ENCODE results near the gene RAB26.
"Not testable (repeated sequence)": the region's sequence is repeated elsewhere in the genome, so short reads cannot be mapped to it uniquely, and the experiment has no call there.

RAB26 gene

GRCh38 chr16:2147981-2148671, at the start of gene RAB26:
Gene RAB26 (plus strand): TSS chr16:2148625. CDS start chr16:2148784, 159 bp downstream.
- no peak for DNase-seq (ENCODE audit: low read depth)

GRCh38 chr16:2101581-2101980, 46.8 kb upstream of the RAB26 start:
- not testable (repeated sequence) for DNase-seq (ENCODE audit: low read depth)

GRCh38 chr16:2102471-2102870, 46.0 kb upstream of the RAB26 start:
- DNase-seq (ENCODE audit: low read depth): no peak

- not testable (repeated sequence) for DNase-seq (ENCODE audit: low read depth)
Measured at GRCh38 chr16:2104464-2104863, 44.0 kb upstream of the RAB26 start.

- not testable (repeated sequence) for DNase-seq (ENCODE audit: low read depth)
Measured at GRCh38 chr16:2105291-2105690, 43.1 kb upstream of the RAB26 start.

- not testable (repeated sequence) for DNase-seq (ENCODE audit: low read depth)
Measured at GRCh38 chr16:2105769-2106168, 42.7 kb upstream of the RAB26 start.

GRCh38 chr16:2106211-2106610, 42.2 kb upstream of the RAB26 start:
- DNase-seq (ENCODE audit: low read depth): not testable (repeated sequence)

GRCh38 chr16:2107121-2107790, 41.2 kb upstream of the RAB26 start:
- DNase-seq (ENCODE audit: low read depth): peak; percentile 28

GRCh38 chr16:2107791-2108125, 40.7 kb upstream of the RAB26 start:
- not testable (repeated sequence) for DNase-seq (ENCODE audit: low read depth)

- DNase-seq (ENCODE audit: low read depth): not testable (repeated sequence)
Measured at GRCh38 chr16:2108446-2109270, 39.8 kb upstream of the RAB26 start.

- not testable (repeated sequence) for DNase-seq (ENCODE audit: low read depth)
Measured at GRCh38 chr16:2109271-2109580, 39.2 kb upstream of the RAB26 start.

GRCh38 chr16:2109872-2110271, 38.6 kb upstream of the RAB26 start:
- not testable (repeated sequence) for DNase-seq (ENCODE audit: low read depth)

GRCh38 chr16:2110332-2111008, 38.0 kb upstream of the RAB26 start:
- not testable (repeated sequence) for DNase-seq (ENCODE audit: low read depth)

- not testable (repeated sequence) for DNase-seq (ENCODE audit: low read depth)
Measured at GRCh38 chr16:2111009-2111353, 37.4 kb upstream of the RAB26 start.

- not testable (repeated sequence) for DNase-seq (ENCODE audit: low read depth)
Measured at GRCh38 chr16:2111412-2112335, 36.8 kb upstream of the RAB26 start.

GRCh38 chr16:2112539-2113106, 35.8 kb upstream of the RAB26 start:
- not testable (repeated sequence) for DNase-seq (ENCODE audit: low read depth)

GRCh38 chr16:2114225-2114624, 34.2 kb upstream of the RAB26 start:
- DNase-seq (ENCODE audit: low read depth): not testable (repeated sequence)

- DNase-seq (ENCODE audit: low read depth): not testable (repeated sequence)
Measured at GRCh38 chr16:2114885-2115590, 33.4 kb upstream of the RAB26 start.

GRCh38 chr16:2115591-2115973, 32.8 kb upstream of the RAB26 start:
- DNase-seq (ENCODE audit: low read depth): no peak

GRCh38 chr16:2116428-2116827, 32.0 kb upstream of the RAB26 start:
- DNase-seq (ENCODE audit: low read depth): not testable (repeated sequence)
